Measurements from ENCODE around the gene LNX2.

GRCh38 chr13:27631665-27632064 is 11.3 kb upstream of the LNX2 start:
- TF ChIP-seq CTCF (conservative IDR thresholded peaks at IDR 0.05 in 1 of 2, IDR thresholded peaks at IDR 0.05 in 1 of 2; ENCODE audit: extremely low read depth in 1 of 2, insufficient read depth in 1 of 2, low read depth in 1 of 2, low read length in 2 of 2) (no peak), EZH2 (IDR thresholded peaks at IDR 0.05; ENCODE audit: borderline replicate concordance, low read length) (no peak)

Measured in mammary epithelial cell (primary cell).